Inflammatory macrophage (primary cell): ENCODE measurements around the gene HIF1AN.

ENCODE experiments used
- DNase-seq, 2 donors: peaks; one replicate each; pipeline ENCODE4 v3.0.0-alpha.2; 2020 to 2022

HIF1AN gene

GRCh38 chr10:100522107-100522801 is 13.5 kb upstream of the HIF1AN start:
- DNase-seq: no peak

GRCh38 chr10:100522945-100523344 is 12.8 kb upstream of the HIF1AN start:
- no peak for DNase-seq

- DNase-seq: no peak
These were observed 11.5 kb upstream of the HIF1AN start for GRCh38 chr10:100524206-100524605.

- no peak for DNase-seq
These were observed 11.1 kb upstream of the HIF1AN start for GRCh38 chr10:100524638-100525037.

DNA sequence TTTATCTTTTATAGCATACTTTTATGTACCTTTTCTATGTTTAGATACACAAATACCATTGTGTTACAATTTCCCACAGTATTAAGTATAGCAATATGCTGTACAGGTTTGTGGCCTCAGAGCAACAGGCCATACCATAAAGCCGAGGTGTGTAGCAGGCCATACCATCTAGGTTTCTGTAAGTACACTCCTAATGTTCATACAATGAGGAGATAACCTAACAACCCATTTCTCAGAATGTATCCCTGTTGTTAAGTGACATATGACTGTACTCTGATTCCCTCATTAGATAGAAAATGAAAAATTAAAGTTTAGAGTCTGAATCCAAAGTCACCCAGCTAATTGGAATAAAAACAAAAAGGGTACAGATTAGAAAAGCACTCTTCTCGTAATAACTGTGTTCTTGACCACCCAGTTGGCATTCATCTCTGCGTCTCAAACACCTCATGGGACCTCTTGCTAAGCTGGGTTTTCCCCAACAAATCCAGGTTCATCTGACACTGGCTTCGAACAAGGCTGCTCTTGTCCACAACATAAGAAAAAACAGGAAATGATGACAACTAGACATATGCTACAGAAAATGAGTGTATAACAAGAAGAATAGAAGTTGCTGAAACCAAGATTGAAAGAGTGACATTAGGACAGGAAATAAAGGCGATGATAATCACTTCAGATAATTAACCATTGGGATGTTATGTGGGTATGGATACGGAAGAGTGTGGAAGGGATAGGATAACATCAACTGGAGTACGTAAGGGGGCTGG is 7.4 kb upstream of the HIF1AN start:
- DNase-seq: no peak

GRCh38 chr10:100528921-100529474 is 6.7 kb upstream of the HIF1AN start:
- DNase-seq: peak; percentile 9 to 27

GRCh38 chr10:100529475-100530298 is 6.1 kb upstream of the HIF1AN start, which contains the start of gene NDUFB8:
Gene NDUFB8, minus strand, starts transcription at chr10:100529871. Its CDS starts 20 bp downstream, at chr10:100529851.
- DNase-seq: peak; percentile 84 to 88

GRCh38 chr10:100531761-100532160 is 4.0 kb upstream of the HIF1AN start:
- DNase-seq: no peak

GRCh38 chr10:100534726-100535125 is 1.0 kb upstream of the HIF1AN start:
- no peak for DNase-seq

- no peak for DNase-seq
These were observed 417 bp upstream of the HIF1AN start for GRCh38 chr10:100535338-100535714.

GRCh38 chr10:100537475-100537874 is 1.7 kb downstream of the HIF1AN start:
- no peak for DNase-seq

DNA sequence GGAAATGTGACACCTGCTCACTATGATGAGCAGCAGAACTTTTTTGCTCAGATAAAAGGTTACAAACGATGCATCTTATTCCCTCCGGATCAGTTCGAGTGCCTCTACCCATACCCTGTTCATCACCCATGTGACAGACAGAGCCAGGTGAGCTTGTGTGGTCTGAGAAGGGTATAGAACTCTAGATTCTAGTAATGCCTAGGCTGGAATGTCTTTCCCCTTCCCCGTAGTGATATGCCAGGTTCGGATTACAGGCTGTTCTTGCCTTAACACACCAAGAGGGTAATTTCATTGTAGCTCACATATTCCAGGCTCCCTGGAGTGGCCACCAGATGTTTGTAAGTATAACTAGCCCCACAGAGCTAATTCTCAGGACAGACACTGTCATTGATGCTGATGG is 9.2 kb downstream of the HIF1AN start:
- no peak for DNase-seq

DNA sequence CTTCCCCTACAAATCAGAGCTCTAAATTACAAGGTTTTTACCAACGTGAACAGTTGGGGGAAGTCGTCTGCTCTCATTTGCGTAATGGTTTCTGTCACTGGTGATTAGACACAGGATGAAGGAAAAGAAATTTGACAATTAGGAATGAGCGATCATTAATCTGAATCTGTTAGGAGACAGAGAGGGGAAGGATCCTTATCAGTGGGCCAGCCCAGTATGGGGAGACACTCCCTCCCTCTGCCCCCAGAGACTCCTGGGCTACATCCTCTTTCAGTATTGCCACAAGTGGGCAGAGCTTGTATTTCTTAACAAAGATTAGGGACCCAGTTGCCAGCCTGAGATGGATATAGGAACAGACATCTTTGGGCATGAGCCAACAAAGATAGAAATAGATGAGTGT is 15.5 kb downstream of the HIF1AN start:
- peak; percentile 64 to 71 for DNase-seq

GRCh38 chr10:100551738-100552137 is 16.0 kb downstream of the HIF1AN start:
- no peak for DNase-seq

DNA sequence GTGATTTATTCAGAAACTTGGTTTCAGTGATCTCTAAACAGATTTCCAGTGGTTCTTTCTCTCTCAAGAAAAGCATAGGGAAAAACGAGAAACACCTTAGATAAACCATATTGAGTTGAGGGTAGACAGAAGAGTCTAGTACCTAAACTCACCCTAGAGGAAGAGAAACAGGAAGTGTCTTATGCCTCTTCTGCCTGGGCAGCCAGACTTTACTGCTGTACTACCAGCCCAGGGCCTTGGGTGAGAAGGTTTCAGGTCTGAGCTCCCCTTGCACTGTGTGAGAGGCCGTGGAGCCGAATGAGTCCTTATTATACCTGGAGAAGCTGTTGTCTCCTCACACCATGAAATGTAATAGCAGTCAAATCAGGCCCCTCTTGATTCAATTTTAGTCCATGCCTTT is 18.2 kb downstream of the HIF1AN start:
- no peak for DNase-seq

- no peak for DNase-seq
These were observed 19.2 kb downstream of the HIF1AN start for GRCh38 chr10:100554902-100555301.

- no peak for DNase-seq
These were observed 24.5 kb downstream of the HIF1AN start for GRCh38 chr10:100560248-100560647.

- no peak for DNase-seq
These were observed 25.3 kb downstream of the HIF1AN start for GRCh38 chr10:100561005-100561404.

GRCh38 chr10:100562008-100562672 is 26.4 kb downstream of the HIF1AN start:
- peak; percentile 80 to 86 for DNase-seq

- no peak for DNase-seq
These were observed 29.7 kb downstream of the HIF1AN start for GRCh38 chr10:100565206-100565985.

DNA sequence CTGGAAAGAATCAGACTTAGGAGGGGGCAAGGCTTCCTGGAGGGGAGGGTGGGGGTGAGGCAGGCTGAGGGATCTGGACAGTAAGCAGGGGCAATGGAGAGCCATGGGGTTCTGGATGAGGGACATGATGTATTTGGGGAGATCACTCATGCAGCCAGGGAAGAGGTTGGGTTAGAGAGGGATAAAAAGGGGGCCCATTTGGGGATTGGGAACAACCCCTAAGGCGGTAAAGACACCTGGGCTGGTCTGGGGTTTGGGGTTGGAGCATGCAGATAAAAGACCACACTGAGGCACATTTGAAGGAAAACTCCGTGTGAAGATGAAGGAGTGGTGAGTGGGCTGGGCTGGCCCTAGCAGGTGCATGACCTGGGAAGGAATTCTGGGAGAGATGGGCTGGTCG is 30.8 kb downstream of the HIF1AN start:
- DNase-seq: no peak

GRCh38 chr10:100567249-100567648 is 31.5 kb downstream of the HIF1AN start:
- no peak for DNase-seq
